T-helper 1 cell (primary cell): Measurements from ENCODE around the gene SOX6.
"Not testable (repeated sequence)": the region's sequence is repeated elsewhere in the genome, so short reads cannot be mapped to it uniquely, and the experiment has no call there.

Experiments used
- DNase-seq, 5 donors: peaks; one replicate each; pipeline ENCODE4 v3.0.0-alpha.2; 2012 to 2020

Gene SOX6

DNA sequence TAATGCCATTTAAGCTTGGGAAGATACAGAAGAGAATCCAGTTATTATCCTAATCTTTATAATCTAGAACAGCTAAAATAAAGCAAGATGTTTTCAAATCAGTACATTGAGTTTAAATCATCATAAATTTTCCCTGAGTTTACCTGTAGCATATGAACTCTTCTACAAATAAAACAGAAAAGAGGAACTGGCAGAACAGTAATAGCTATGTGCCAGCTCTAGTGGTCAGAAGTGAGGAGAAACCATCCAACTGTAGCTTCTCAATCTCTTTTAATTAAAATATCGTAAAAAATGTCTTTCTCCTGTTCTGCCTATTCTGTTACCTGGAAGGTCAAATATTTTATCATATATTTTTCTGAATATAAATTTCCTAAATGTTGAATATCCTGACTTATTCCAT, 266.9 kb downstream of the SOX6 start:
- no peak for DNase-seq

DNA sequence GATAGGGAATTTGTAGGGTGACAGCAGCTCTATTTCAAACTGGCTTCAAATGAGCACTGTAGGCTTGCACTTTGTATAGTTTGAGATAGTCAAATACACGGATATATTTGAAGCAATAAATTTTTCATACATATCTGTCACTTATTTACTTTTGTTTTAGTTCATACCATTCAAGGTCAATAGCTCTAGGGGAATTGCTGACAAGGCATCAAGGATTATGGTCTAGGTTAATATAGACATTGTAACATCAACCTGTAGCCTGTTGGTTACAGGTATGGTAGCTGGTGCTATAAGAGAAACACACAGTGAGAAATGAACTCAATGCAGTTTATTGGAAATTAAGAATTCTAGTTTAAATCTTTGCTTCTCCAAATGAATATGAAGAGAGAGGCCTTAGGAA, 267.6 kb downstream of the SOX6 start:
- DNase-seq: no peak

DNA sequence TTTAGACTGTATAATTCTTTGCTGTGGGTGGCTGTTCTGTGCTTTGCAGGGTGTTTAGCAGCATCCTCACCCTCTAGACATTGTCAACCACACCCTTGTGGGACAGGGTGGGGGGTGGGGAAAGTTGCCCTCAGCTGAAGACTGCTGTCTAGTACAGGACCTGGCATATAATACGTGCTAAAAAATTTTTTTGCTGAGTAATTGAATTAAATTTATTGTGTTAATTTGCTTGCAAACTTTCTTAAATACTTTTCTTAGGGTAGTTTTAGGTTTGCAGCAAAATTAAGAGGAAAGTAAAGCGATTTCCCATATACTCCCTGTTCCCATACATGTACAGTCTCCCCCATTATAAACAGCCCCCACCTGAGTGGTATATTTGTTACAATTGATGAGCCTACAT, 268.5 kb downstream of the SOX6 start:
- DNase-seq: no peak

DNA sequence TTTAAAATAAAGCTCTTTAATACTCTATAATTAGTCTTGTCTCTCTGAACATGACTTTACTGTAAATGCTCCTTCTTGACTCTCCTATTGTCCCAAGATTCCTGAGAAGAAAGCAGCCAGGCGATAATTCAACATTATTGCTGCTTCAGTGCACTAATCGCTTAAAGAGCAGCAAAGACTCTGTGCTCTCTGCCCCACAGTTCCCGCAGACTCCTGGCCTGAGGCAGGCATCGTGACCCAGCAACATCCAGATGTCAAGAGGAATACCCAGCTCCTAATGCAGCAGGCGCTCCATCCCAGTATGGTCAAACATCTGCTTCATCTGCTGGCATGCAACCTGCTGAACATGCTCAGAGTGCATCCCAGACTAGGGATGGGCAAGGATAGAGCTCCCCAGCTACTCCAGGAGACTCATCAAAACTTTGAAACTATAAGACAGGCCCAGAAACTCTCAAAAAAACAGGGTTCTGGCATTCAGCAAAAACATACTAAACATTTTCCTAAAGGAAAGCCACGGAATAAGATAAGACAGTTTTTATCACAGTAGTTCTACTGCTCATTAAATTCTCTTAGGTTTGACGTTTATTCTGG, 270.0 kb downstream of the SOX6 start:
- no peak for DNase-seq

DNA sequence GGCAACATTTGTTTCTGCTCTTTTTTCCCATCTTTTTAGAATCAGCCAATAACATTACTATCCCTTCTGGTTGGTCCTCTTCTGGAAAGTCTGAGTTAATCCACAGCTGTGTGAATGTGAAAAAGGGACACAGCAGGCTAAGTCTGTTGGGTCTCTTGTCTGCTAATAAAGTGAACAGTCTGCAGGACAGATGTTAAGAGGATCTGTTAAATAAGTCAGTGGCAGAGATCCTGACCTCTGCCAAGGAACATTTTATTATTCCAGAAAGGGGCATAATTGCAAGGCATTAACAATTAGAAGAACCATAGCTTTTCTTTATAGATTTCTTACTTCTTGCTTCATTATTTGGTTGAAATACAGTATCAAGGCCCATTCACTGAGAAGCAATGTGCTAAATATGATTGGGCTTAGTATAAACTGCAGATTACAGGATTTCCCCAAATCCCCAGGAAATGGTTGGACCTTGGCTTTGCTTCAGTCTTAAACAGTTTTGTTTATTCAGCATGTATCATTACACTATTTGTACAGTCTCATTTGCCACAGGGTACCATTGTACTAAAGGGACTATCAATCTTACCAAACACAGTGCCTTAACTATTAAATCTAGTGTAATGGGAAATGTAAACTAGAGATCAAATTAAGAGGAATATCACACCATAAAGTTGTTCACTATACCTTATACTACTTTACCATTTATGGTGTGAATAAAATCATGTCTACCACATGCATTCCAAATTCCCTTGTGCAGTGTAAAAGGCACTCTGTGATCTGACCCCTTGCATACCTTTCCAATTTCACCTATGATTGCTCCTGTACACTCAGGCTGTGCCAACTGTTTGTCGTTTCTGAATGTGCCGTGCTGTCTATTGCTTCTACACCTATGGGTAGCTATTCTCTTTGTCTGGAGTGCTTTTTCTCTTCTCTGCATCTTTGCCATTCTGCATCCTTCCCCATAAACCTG, 274.0 kb downstream of the SOX6 start:
- no peak for DNase-seq

DNA sequence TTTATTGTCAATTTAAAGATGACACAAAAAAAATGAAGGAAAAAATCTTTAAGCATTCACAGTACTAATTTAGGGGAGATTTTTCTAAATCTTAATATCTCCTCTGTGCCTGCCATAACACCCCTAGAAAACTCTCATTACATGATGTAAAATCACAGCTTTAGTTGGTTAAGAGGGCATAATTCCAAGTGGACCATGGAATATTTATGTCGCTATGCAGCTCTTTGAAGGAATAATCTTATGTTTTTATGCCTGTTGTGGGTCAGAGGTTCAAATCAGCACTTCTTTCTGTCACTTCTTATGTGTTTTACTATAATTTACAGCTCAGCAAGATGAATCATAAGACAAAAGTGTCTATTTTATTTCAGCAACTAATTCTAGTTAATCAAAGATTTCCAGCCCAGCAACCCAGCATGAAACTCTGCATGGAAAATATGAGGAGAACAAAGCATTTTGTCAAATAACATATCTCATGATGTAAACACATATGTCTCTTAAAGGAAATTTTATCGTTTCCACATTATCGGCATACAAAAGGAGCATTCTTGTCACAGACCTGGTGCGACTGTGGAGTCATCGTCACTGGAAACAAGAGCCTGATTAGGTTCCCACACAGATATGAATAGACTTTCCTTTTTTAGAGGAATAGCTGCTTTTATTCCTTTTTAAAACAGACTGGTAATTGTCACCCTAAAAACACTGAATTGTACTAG, 274.8 kb downstream of the SOX6 start:
- no peak for DNase-seq

DNA sequence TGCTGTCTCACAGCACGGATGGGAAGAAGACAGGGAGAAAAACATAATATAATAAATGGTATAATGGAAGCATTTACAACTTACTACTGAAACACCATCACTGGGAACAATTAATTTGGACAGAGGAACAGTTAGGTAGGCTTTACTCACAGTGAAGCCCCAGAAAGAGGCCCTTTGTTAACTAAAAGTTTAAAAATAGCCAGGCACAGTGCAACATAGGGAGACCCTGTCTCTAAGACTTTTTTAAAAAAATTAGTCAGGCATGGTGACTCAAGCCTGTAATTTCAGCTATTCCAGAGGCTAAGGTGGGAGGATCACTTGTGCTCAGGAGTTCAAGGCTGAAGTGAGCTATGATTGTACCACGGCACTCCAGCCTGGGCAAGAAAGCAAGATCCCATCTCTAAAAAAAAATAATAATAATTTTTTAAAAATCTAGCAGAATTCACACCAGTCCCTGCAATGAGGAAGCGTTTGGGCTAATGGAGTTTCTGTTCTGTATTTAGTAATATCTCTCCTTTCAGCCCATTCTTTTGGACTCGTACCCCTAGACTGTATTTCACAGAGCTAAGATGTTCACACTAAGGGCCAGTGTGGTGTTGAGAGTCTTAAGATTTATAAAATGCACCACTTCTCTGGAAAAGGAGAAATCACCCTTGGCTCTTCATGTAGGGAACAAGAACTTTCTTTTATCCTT, 275.5 kb downstream of the SOX6 start:
- DNase-seq: no peak

DNA sequence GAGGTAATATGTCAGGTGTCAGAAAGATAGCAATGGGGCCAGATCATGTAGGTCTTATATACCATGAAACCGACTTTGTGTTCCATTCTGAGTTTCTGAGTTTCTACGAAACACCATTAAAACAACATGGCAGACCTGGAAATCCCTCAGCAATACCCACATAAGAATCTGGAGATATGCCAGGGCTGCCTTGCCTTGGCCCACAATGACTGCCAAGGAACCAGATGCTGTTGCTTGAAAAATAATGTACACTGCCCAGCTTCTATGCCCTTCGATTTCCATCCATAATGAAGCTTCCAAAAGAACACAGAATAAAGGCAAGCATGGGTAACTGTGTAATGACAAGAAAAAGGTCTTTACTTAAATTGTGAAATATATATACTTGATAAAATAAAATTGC, 277.4 kb downstream of the SOX6 start:
- DNase-seq: no peak

DNA sequence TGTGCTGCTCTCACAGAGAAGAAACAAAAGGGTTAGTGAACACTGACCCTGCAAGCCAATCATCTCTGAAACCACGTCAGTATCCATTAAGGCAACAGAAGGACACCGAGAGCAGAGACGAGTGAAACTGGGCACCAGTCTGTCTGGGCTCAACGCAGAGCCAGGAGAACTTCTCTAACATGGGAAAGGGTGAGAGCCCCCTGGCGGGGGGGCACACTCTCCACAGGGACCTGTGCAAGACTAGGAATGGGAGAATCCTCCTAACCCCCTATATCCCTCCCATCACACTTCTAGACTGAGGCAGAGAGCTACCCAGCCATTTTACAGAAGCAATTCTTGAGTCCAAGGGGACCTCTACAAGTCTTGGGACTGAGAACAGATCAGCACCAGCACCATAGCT, 285.8 kb downstream of the SOX6 start:
- no peak for DNase-seq

DNA sequence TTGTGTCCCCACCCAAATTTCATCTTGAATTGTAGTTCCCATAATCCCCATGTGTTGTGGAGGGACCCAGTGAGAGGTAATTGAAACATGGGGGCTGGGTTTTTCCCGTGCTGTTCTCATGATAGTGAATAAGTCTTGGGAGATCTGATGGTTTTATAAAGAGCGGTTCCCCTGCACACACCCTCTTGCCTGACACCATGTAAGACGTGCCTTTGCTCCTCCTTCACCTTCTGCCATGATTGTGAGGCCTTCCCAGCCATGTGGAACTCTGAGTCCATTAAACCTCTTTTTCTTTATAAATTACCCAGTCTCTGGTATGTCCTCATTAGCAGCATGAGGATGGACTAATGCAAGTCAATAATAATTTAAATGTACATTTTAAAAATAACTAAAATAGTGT, 289.1 kb downstream of the SOX6 start:
- not testable (repeated sequence) for DNase-seq

DNA sequence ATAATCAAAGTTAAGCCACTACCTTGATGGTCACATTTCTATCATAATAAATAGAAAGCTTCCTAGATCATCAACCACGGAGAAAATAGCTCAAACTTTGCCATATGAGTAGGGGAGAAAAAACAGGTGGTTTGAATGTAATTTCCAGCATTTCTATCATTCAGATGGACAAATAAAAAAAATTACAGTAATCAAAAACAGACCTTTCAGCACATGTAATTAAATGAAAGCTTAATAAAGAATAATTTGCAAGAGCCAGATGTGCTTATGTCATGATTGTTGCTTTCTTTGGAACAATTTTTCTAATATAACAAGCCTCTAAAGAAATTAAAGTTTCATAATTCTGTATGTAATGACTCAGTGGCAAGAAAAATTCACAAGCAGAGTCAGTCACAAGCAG, 297.0 kb downstream of the SOX6 start:
- no peak for DNase-seq

DNA sequence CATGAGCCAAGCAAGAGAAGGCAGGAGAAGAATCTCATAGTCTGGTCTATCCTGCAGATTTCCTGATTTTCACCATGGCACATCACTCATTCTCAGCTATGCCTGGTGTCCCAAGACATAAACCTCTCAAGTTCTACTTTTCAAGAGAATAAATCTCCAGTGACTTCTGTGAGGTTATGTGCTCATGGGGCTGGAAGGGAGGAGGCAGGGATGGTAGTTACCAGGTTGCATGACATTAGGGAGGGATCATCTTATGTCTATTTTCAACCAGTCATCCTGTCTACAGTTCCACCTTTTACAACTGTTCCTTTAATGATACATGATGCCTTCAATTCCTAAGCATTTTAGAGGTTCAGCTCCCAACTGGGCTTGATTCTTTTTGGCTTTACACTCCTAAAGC, 297.7 kb downstream of the SOX6 start:
- DNase-seq: no peak

DNA sequence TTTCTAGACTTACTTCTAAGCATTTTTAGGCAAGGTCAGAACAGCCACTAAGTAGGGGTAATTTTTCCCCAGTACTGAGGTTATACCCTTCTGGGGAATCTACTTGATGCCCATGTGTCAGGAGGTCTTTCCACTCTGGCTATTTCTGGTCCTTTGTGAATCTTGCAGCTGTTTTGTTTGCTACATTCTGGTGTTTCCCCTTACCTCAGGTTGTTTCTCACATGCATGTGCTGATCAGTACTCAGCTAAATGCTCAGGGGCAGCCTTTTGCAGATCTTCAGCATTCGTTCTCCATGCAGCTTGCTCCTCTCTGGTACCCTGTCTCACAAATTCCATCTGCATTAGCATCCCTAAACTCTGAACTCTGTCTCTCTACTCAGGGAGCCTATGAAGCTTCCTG, 303.6 kb downstream of the SOX6 start:
- DNase-seq: no peak

DNA sequence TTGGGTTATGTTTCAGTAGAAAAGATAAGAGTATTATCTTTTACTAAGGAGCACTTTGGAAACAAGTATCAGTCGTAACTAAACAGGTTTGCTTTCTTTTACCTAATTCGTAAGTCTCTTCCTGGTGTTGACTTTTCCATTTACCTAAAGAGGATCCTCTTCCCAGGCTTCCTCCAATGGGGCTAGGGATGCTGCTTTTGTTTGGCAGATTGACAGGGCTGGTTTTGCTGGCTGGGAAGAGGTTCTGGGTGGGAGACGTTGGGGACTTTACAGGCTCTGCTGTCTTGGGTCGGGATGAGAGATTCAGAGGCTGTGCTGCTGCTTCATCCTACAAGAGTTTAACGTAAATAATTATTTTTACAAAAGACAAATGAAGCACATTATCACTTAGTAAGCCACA, 306.7 kb downstream of the SOX6 start:
- no peak for DNase-seq

DNA sequence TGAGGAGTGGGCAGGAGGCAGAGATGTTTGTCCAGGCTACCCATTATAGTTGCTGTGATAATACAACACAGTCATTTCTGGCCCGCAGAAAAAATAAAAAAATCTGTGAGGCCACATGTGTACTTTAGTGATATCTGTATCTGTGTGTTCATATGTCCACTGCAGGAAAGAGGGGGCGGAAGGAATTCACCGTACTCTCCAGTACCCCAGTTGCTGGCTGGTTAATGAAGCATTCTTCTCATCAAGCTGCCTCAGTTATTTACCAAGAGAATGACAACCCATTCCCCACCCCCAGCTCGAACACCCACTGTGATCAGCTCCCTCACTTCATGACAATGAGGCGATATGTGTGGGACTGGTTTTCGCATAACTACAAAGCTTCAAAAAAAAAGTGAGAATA, 309.3 kb downstream of the SOX6 start:
- no peak for DNase-seq

DNA sequence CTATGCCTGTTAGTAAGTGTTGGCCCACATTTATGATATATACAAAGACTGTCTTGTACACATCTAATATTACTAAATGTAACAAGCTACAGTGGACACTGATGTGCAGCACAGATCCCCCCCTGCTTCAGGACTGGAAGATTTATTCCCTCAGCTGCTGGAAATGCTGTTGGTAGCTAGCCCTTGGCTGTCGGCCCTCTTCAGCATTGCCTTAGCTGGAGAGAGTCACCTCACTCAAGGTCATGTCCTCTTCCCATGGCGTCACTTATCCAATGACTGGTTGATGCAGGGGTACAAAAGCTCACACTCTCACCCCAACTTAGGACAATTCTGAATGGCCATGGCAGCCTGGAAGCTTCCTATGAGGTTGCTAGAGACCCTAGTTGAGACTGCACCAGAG, 312.7 kb downstream of the SOX6 start:
- DNase-seq: no peak

DNA sequence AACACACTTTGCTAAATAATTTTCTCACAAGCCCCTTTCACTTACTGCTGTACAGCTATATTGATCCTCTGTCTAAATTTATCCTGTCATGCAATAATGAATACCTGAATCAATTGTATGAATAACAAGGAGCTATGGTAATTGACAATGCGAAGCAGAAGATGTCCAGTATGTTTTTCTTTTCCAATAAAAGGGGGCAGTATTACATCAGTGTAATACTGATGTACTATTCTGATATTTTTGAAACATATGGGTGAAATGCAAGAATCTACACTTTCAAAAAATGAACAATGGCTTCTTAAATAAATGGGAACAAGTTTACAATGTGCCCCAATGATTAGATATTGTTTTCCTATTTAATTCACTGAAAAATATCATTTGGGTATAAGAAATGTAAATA, 315.1 kb downstream of the SOX6 start:
- DNase-seq: no peak

DNA sequence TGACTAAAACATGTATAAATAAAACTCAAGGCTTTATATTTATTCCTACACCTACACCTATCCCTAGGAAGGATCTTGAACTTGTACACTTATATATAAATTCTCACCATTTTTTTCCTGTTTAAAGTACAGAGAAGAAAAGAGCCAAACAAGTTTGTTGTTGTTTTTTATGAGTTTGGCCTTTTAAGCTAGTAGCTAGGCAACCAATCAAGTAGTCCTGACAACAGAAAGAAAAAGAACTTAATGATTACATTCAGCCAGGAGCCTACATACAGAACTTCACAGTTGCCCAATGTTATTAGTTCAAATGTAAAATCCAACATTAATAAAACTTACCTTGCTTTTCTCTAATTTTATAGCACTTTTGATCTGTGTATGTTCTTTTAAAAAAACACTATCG, 316.2 kb downstream of the SOX6 start:
- no peak for DNase-seq

DNA sequence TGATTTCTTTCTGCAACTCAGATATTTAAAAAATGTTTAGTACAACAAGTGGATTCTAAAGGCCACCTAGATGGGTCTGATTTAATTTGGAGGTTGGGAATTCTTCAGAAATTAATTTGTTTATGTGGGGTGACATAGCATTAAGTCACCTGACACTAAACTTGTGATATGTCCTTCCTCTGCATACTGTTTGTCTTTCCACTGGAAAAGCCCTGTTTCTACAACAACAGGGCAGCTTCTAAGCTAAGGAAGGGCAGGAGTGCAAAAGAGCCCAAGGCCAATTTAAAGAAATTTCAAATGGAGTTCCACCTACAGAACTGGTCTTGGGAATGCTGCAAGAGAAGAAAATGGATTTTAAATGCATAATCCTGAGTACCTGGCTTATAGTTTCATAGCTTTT, 319.2 kb downstream of the SOX6 start:
- no peak for DNase-seq

DNA sequence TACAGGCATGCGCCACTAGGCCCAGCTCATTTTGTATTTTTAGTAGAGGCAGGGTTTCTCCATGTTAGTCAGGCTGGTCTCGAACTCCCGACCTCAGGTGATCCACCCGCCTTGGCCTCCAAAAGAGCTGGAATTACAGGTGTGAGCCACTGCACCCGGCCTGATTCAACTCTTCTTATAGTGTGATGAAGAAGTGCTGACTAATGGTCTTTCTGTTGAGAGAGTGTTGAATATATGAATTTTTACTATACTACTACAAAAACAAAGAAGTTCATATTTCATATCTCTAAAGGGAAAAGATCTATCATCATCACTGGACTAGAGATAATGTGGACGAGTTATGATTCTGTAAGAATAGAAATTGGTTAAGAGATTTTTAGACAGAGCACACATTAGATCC, 320.1 kb downstream of the SOX6 start:
- no peak for DNase-seq

DNA sequence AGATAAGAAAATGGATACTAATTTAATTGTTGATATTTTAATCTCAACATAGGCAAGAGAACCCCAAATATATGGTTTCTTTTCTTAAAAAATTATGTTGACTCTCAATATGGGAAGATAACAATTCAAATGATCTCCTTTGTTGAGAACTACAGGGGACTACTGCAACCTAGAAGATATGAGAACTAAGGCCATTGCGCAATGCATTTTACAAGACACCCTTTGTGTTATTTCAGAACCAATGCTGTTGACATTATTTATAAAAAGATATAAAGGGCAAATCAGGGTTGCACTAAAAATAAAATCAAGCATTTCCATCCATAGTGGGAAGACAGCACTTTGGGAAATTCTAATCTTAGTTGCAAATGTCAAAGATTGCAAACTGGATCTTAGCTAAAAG, 322.3 kb downstream of the SOX6 start:
- no peak for DNase-seq

DNA sequence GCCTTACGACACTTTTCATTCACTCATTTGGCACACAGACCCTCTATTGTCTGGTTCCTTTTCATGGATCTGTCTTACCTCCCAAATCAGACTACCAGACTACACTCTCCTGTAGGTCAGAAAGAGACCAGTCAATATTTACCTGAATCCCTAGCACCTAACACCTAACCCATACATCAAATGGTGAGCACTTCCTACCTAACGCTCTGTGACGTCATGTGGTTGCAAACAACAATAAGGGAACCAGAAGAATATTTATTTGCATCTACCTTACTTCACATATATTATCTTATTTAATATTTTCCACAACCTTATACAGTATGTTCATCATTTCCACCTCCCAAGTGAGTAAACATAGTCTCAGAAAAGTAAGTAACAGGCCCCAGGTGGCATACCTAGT, 323.4 kb downstream of the SOX6 start:
- DNase-seq: no peak

DNA sequence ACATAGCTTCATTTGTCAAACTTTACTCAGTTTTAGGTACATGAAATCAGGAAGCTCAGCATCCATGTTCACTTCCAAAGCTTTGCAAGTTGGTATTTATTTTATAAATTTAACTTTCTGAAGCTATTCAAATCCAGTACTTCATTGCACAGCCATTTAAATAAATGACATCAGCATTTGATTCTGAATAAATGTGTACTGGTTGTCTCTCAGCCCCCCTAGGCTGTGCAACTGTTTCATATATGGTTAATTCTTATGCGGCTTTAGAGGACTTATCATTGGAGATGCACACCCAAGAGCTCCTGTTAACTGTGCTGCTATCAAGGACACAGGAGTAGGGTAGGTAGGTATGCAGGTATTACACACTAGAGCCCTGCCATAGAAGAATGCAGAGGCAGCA, 325.1 kb downstream of the SOX6 start:
- no peak for DNase-seq
